ENCODE data around the gene SMAP2.

The SMAP2 gene

DNA sequence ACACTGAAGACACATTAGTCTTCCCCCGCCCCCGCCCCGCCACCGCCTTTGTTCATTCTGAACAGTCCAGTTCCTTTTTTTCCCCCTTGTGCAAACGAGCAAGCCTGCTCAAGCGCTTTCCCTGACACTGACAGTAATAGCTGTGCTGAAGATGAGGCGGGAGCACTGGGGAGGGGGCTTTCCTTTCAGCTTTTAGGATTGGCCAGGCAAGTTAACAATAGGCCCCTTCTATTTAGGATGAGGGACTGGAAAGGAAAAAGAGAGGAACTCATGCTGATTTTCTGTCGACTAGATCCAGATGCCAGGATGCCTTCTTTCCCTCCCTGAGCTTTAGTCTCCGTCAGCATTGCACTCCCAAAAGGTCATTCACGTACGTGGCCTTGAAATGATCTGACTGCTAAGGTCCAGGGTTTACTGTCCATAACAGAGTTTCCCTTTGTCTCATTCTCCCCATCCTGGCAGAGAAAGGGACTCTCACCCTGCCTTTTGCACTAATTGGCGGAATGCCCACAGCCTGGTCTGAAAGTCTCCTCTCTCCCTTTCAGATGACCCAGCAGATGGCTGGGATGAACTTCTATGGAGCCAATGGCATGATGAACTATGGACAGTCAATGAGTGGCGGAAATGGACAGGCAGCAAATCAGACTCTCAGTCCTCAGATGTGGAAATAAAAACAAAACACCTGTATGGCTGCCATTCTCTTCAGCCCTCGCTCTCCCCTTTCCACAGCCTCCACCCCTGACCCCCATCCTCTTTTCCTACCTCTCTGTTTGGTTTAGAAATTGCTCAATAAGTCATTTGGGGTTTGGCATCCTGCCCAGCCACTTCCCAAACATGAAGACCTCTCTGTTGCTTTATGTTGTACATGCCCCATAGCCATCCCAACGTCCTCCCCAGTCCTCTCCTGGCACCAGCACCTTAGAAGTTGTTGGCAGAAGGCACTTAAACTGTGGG, 48.2 kb downstream of the SMAP2 start:
- DNase-seq (ENCODE audit: low read depth): no peak

- DNase-seq (ENCODE audit: low read depth): no peak
Observed at GRCh38 chr1:40422630-40423263, 49.2 kb downstream of the SMAP2 start.

DNA sequence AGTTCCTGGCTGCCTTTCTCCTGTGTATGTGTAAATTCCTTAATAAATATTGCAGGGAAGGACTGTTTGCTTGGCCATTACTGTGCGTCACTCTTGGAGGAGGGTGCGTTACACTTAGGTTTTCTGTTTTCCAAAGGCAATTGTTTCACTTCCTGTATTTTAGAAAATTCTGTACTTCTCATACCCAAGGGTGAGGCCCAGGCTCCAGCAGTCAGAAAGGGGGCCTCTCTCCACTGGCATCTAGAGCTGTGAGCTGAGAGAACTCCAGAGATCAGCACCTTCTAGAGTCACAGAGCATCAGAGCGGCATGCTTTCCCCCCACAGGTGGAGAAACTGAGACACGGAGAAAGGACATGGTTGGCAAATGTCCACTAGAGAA, 49.7 kb downstream of the SMAP2 start:
- no peak for DNase-seq (ENCODE audit: low read depth)

- DNase-seq (ENCODE audit: low read depth): no peak
Observed at GRCh38 chr1:40423951-40424618, 50.6 kb downstream of the SMAP2 start.

- no peak for DNase-seq (ENCODE audit: low read depth)
Observed at GRCh38 chr1:40425198-40425597, 51.7 kb downstream of the SMAP2 start.

DNA sequence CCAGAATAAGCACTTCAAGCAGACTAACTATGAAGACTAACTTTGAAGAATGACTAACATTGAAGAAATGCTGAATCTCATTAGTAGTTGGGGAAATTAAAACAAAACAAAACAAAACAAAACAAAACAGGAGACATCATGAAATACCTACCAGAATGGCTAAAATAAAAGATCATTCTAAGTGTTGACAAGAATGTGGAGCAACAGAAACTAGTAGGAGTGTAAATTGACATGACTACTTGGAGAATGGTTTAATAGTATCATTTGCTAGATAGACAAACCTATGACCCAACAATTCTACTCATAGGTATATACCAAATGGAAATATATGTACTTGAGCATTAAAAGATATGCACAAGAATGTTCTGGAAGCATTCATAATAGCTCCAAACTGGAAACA, 57.9 kb downstream of the SMAP2 start:
- no peak for DNase-seq (ENCODE audit: low read depth)

DNA sequence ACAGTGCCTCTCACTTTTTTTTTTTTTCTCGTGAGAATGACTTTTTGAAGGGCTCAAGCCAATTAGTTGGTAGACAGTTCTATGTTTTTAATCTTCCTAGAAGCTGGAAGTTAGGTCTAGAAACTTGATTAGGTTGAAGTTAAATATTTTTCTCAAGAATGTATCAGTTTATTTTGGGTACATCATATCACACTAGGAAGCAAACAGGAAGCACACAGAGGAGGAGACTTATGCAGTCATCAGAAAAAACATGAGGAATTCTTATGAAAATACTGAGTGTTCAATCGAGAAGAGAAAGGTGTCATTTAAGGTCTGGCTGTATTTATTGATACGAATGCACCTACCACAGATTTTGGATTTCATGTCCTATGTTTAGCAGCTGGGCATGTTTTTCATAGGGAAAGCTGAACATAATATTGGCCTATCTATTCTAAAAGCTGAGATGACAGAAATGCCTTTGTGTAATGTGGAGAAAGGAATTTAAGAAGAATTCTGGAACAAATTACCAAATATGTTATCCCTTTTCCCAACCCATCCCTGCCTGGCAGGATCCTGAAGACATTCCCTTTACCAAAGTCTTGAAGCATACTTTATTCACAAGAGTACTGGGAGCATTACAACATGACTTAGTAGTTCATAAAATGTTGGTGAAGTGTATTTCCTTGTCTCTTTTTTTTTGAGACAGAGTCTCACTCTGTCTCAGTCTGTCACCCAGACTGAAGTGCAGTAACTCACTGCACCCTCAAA, 59.3 kb downstream of the SMAP2 start:
- DNase-seq (ENCODE audit: low read depth): no peak

GRCh38 chr1:40435471-40435870, 61.9 kb downstream of the SMAP2 start:
- DNase-seq (ENCODE audit: low read depth): no peak

GRCh38 chr1:40435876-40436275, 62.3 kb downstream of the SMAP2 start:
- DNase-seq (ENCODE audit: low read depth): no peak

DNA sequence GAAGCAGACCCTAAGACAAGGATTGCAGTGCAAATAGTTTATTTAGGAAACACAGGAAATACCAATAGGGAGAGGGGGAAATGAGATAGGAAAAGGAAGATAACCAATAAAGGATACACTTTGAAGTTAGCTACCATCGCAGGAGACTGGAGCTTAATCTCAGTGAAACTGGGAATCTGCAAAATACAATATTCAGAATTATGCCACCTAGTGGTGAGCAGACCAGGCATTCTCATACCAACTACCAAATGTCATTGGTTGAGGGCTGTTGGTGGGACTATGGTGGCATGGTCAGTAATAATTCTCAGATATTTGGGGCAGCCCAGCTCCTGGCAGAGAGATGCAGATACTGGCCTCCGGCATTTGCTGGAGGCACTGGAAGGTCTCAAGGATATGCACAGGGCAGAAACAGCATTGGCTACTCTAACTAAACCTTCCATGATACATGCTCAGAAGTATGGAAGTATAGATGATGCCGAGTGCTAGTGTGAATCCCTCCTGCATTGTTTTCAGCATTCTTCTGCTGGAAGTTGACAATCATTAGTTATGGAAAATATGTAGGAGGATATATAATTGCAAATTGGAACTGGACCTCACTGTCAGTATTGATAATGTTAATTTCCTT, 65.0 kb downstream of the SMAP2 start:
- peak; percentile 18 for DNase-seq (ENCODE audit: low read depth)

DNA sequence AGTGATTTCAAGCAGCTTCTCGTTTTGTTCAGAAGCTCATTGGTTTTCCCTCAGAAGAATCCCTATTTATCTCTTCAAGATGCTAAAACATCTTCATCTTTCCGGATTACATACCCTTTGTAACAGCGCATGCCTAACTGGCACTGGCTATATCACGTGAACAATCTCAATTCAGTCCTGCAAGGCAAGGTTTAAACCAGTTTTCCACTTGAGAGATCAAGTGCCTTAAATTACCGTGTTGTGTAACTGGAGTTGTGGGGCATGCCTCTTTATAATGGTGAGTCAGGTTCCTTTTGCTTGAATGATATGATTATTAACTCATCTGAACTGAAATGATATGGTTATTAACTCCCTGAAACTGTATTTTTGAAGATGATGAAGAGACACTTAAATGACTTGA, 65.7 kb downstream of the SMAP2 start:
- no peak for DNase-seq (ENCODE audit: low read depth)

- DNase-seq (ENCODE audit: low read depth): peak; percentile 93
Observed at GRCh38 chr1:40449684-40450494, 76.4 kb downstream of the SMAP2 start, which contains the start of gene ZFP69B. TSS of gene ZFP69B (plus strand) at chr1:40450476. CDS start at chr1:40450962, 486 bp downstream.

GRCh38 chr1:40450495-40451237, 77.1 kb downstream of the SMAP2 start:
- no peak for DNase-seq (ENCODE audit: low read depth)

- DNase-seq (ENCODE audit: low read depth): no peak
Observed at GRCh38 chr1:40451238-40451585, 77.7 kb downstream of the SMAP2 start.

DNA sequence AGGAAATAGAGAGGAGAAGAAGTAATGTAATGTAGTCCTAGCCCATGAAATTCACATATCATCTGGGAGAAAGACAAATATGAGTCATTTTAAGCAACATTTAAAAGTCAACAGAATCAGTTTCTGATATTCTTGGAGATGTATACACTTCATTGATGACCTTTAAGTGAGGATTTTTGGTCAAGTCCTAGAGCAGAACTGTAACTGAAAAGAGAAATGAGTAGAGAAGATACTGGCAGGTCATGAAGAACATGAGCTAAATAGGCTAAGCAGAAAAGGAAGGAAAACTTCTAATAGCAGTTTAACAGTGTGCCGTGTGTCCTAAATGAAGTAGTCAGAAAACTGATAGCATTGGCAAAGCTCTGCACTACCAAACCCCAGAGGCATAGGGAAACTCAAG, 81.3 kb downstream of the SMAP2 start:
- DNase-seq (ENCODE audit: low read depth): no peak

- DNase-seq (ENCODE audit: low read depth): no peak
Observed at GRCh38 chr1:40462956-40463590, 89.5 kb downstream of the SMAP2 start.

GRCh38 chr1:40469327-40469726, 95.8 kb downstream of the SMAP2 start:
- no peak for DNase-seq (ENCODE audit: low read depth)
